IMR-90 (cell line): ENCODE measurements around the gene C6orf118. TPM values are rescaled to one million over a fixed set of nuclear protein-coding genes. Genes with fewer than 3 reads are reported as not detected.

Experiments used
- ATAC-seq: fragments of 200-7000 bp; cut with Tn5 transposase; 2 replicates; pipeline ENCODE4 v1.9.1; 2020; ENCODE audit warnings: low read depth, mild to moderate bottlenecking, moderate library complexity
- BruUV-seq: library from RNA; stranded (reverse); fragments of 400-500 nt; replicated peaks from 2 replicates; lab custom pipeline; 2021; lab: Mats Ljungman, UMichigan
- CTCF ChIA-PET: fragments of 300-600 bp; formaldehyde crosslinking; extraction: SDS; loops from one replicate; lab custom pipeline; 2021; ENCODE audit warnings: antibody characterized with exemption; lab: Yijun Ruan, JAX
- POLR2A ChIA-PET: fragments of 300-600 bp; sonication (Branson Sonifier 250); formaldehyde crosslinking; loops from one replicate; lab custom pipeline; 2022; ENCODE audit warnings: antibody characterized with exemption; ENCODE audit not compliant: unreplicated experiment; lab: Charles Lee
- DNase-seq: peaks from one replicate; pipeline ENCODE4 v3.0.0; 2013
- H2AFZ ChIP-seq: replicated peaks from 2 replicates; pipeline ENCODE3; 2013; ENCODE audit warnings: low read length, mild to moderate bottlenecking; ENCODE audit not compliant: poor library complexity
- H2AK5ac ChIP-seq: 2 replicates; pipeline ENCODE4 v1.6.1; 2013; ENCODE audit warnings: low read depth, low read length, inconsistent platforms
- H2AK9ac ChIP-seq: replicated peaks from 2 replicates; pipeline ENCODE3; 2013; ENCODE audit warnings: mild to moderate bottlenecking, low read depth, low read length, moderate library complexity; ENCODE audit not compliant: poor library complexity
- H2BK120ac ChIP-seq: 2 replicates; pipeline ENCODE4 v1.6.1; 2013; ENCODE audit warnings: low read depth, low read length, inconsistent platforms
- H2BK15ac ChIP-seq: 3 replicates; pipeline ENCODE4 v1.6.1; 2013; ENCODE audit warnings: low read depth, low read length, inconsistent platforms
- H2BK20ac ChIP-seq: 2 replicates; pipeline ENCODE4 v1.6.1; 2013; ENCODE audit warnings: low read depth, mild to moderate bottlenecking, inconsistent platforms, low read length, moderate library complexity
- H2BK5ac ChIP-seq: 2 replicates; pipeline ENCODE4 v1.6.1; 2013; ENCODE audit warnings: mild to moderate bottlenecking, low read depth, low read length, inconsistent platforms; ENCODE audit not compliant: poor library complexity, severe bottlenecking
- H3K14ac ChIP-seq: replicated peaks from 2 replicates; pipeline ENCODE4 v1.6.1; 2013; ENCODE audit warnings: low read depth, low read length, inconsistent platforms
- H3K18ac ChIP-seq: 2 replicates; pipeline ENCODE4 v1.6.1; 2013; ENCODE audit warnings: low read depth, low read length, control low read depth
- H3K23ac ChIP-seq: 2 replicates; pipeline ENCODE4 v1.6.1; 2013; ENCODE audit warnings: low read depth, low read length, inconsistent platforms
- H3K27ac ChIP-seq: 2 replicates; pipeline ENCODE4 v1.5.1; 2013; ENCODE audit warnings: mild to moderate bottlenecking, control low read depth, low read length; ENCODE audit not compliant: insufficient read depth
- H3K27me3 ChIP-seq: 2 replicates; pipeline ENCODE4 v1.6.1; 2013; ENCODE audit warnings: low read length; ENCODE audit not compliant: control insufficient read depth, insufficient read depth
- H3K36me3 ChIP-seq: 2 replicates; pipeline ENCODE4 v1.6.1; 2013; ENCODE audit warnings: low read length, mixed read lengths; ENCODE audit not compliant: control insufficient read depth, insufficient read depth
- H3K4ac ChIP-seq: 2 replicates; pipeline ENCODE4 v1.6.1; 2013; ENCODE audit warnings: low read depth, low read length, inconsistent platforms
- H3K4me1 ChIP-seq: 2 replicates; pipeline ENCODE4 v1.6.1; 2013; ENCODE audit warnings: low read length, mixed read lengths; ENCODE audit not compliant: control insufficient read depth, insufficient read depth
- H3K4me2 ChIP-seq: 2 replicates; pipeline ENCODE4 v1.6.1; 2013; ENCODE audit warnings: low read depth, mild to moderate bottlenecking, control low read depth, low read length, moderate library complexity
- H3K4me3 ChIP-seq: 2 replicates; pipeline ENCODE4 v1.5.1; 2013; ENCODE audit warnings: low read depth, mild to moderate bottlenecking, control low read depth, low read length, moderate library complexity; ENCODE audit not compliant: insufficient read depth
- H3K56ac ChIP-seq: 2 replicates; pipeline ENCODE4 v1.6.1; 2013; ENCODE audit warnings: low read length, inconsistent platforms; ENCODE audit not compliant: insufficient read depth; ENCODE audit errors: extremely low read depth
- H3K79me1 ChIP-seq, 2 experiments: 2 replicates each; pipeline ENCODE4 v1.6.1; 2013; ENCODE audit warnings: low read length in 2 of 2, inconsistent platforms in 1 of 2, low read depth in 1 of 2
- H3K9ac ChIP-seq: 2 replicates; pipeline ENCODE4 v1.6.1; 2013; ENCODE audit warnings: low read depth, low read length, control low read depth
- H3K9me1 ChIP-seq: 2 replicates; pipeline ENCODE4 v1.6.1; 2013; ENCODE audit warnings: low read length, inconsistent platforms; ENCODE audit not compliant: insufficient read depth
- H3K9me3 ChIP-seq: 2 replicates; pipeline ENCODE4 v1.6.1; 2013; ENCODE audit warnings: low read length; ENCODE audit not compliant: control insufficient read depth, insufficient read depth
- H4K20me1 ChIP-seq: 2 replicates; pipeline ENCODE4 v1.6.1; 2013; ENCODE audit warnings: low read length, inconsistent platforms; ENCODE audit not compliant: insufficient read depth
- H4K5ac ChIP-seq: 2 replicates; pipeline ENCODE4 v1.6.1; 2013; ENCODE audit warnings: mild to moderate bottlenecking, low read depth, low read length, control low read depth
- H4K8ac ChIP-seq, 2 experiments: 2 replicates each; pipeline ENCODE4 v1.6.1; 2013; ENCODE audit warnings: low read depth in 2 of 2, low read length in 2 of 2, control low read depth in 1 of 2, inconsistent platforms in 1 of 2
- H4K91ac ChIP-seq: 2 replicates; pipeline ENCODE4 v1.6.1; 2013; ENCODE audit warnings: low read depth, low read length, inconsistent platforms; ENCODE audit not compliant: insufficient read depth
- BHLHE40 ChIP-seq: fragments of 150-350 bp; IDR thresholded peaks from 2 replicates; pipeline ENCODE4 v1.6.1; 2016; ENCODE audit warnings: mild to moderate bottlenecking, low read depth, low read length
- CEBPB ChIP-seq: IDR thresholded peaks from 2 replicates; pipeline ENCODE4 v1.6.1; 2012; ENCODE audit warnings: low read depth, low read length, improper control_type of control experiment
- CHD1 ChIP-seq: IDR thresholded peaks from 2 replicates; pipeline ENCODE4 v1.6.1; 2012; ENCODE audit warnings: low read depth, low read length, improper control_type of control experiment
- CTCF ChIP-seq: conservative IDR thresholded peaks from 2 replicates; pipeline ENCODE4 v1.5.1; 2012; ENCODE audit warnings: mild to moderate bottlenecking, low read depth, low read length, improper control_type of control experiment
- ELK1 ChIP-seq: fragments of 150-350 bp; IDR thresholded peaks from 2 replicates; pipeline ENCODE4 v1.6.1; 2016; ENCODE audit warnings: low read depth, mild to moderate bottlenecking, low read length, moderate library complexity, borderline replicate concordance
- FOS ChIP-seq: fragments of 150-350 bp; IDR thresholded peaks from 2 replicates; pipeline ENCODE4 v1.6.1; 2016; ENCODE audit warnings: low read depth, low read length
- MAFK ChIP-seq: IDR thresholded peaks from 2 replicates; pipeline ENCODE4 v1.6.1; 2012; ENCODE audit warnings: low read depth, low read length, improper control_type of control experiment
- MAZ ChIP-seq: IDR thresholded peaks from 2 replicates; pipeline ENCODE4 v1.6.1; 2012; ENCODE audit warnings: low read depth, mild to moderate bottlenecking, low read length, improper control_type of control experiment, moderate library complexity, borderline replicate concordance
- MXI1 ChIP-seq: IDR thresholded peaks from 2 replicates; pipeline ENCODE4 v1.6.1; 2012; ENCODE audit warnings: low read depth, mild to moderate bottlenecking, low read length, moderate library complexity, borderline replicate concordance
- NFE2L2 ChIP-seq: fragments of 150-350 bp; IDR thresholded peaks from 2 replicates; pipeline ENCODE4 v1.6.1; 2016; ENCODE audit warnings: low read depth, mild to moderate bottlenecking, low read length
- POLR2A ChIP-seq: IDR thresholded peaks from 2 replicates; pipeline ENCODE4 v1.6.1; 2012; ENCODE audit warnings: mild to moderate bottlenecking, low read depth, low read length
- RAD21 ChIP-seq: IDR thresholded peaks from 2 replicates; pipeline ENCODE4 v1.6.1; 2012; ENCODE audit warnings: low read length, improper control_type of control experiment
- RCOR1 ChIP-seq: IDR thresholded peaks from 2 replicates; pipeline ENCODE4 v1.6.1; 2012; ENCODE audit warnings: mild to moderate bottlenecking, low read length, improper control_type of control experiment; ENCODE audit not compliant: insufficient replicate concordance
- RFX5 ChIP-seq: IDR thresholded peaks from 2 replicates; pipeline ENCODE4 v1.8.0; 2012; ENCODE audit warnings: low read depth, mild to moderate bottlenecking, low read length, moderate library complexity
- SMC3 ChIP-seq: fragments of 150-350 bp; IDR thresholded peaks from 2 replicates; pipeline ENCODE4 v1.6.1; 2016; ENCODE audit warnings: low read depth, mild to moderate bottlenecking, antibody characterized with exemption, low read length, moderate library complexity
- USF2 ChIP-seq: fragments of 150-350 bp; IDR thresholded peaks from 2 replicates; pipeline ENCODE4 v1.6.1; 2017; ENCODE audit warnings: mild to moderate bottlenecking, antibody characterized with exemption, low read length, low read depth
- WGBS, 2 experiments: methylation state at CpG; one replicate each; pipeline versions ENCODE4 v1.1.5 to v1.1.7; 2013; ENCODE audit warnings: missing lambda C conversion rate in 2 of 2; ENCODE audit not compliant: insufficient read length in 1 of 2; ENCODE audit errors: extremely low coverage in 2 of 2; 5-methylcytosine and 5-hydroxymethylcytosine counted together
- dilution Hi-C: fragments of 300-500 bp; cut with HindIII; formaldehyde crosslinking; loops from one replicate; pipeline ENCODE4 v1.14.3; 2018; ENCODE audit warnings: low sequenced_read_pairs; ENCODE audit not compliant: unreplicated experiment
- in situ Hi-C: fragments of 300-500 bp; cut with MboI; formaldehyde crosslinking; loops from 3 replicates; pipeline ENCODE4 v1.14.3; 2019; ENCODE audit warnings: low sequenced_read_pairs, inconsistent platforms, mixed read lengths
- intact Hi-C: fragments of 100-400 bp; cut with micrococcal nuclease; formaldehyde crosslinking; loops from 2 replicates; pipeline ENCODE4 v1.10.0; 2022
- polyA plus RNA-seq, 3 experiments: library from polyadenylated mRNA; depleted of rRNA; stranded (reverse); fragments of >200 nt; gene quantifications; 2 replicates each; pipeline ENCODE4 v1.2.3, GENCODE V29; 2012; ENCODE audit warnings: low replicate concordance in 1 of 3
- total RNA-seq: library from RNA; depleted of rRNA; stranded (reverse); fragments of >200 nt; gene quantifications from 2 replicates; pipeline ENCODE4 v1.2.3, GENCODE V29; 2012

C6orf118 gene
- total and polyA plus RNA-seq, 2 of the 4 experiments (the other 2 are of a cell fraction): not detected

DNA sequence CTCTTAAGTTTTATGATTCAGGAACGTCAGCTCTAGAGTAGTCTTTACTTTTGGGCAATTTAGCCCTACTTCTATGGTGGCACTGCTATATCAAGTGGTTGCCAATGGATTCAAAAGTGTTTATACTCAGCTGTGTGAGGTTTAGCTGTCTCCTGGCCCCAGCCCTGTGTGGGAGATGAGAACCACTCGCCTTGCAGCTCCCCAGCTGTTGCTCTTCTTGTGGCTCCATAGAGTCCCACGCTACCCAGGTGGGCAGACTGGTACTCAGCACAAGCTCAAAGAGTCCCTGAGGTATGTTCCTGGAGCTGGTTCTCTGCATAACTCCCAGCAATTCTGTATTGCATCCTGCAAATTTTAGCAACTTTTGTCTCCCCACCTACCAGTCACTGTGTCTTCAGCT is 59.6 kb downstream of the C6orf118 start:
- H3K9ac ChIP-seq: no peak overlapping the region
- H3K4ac ChIP-seq: no peak overlapping the region
- intact Hi-C loops: loop anchor here (10.0 kb wide), 1 partner anchor 1835 kb away; the partner anchor contains the start of gene QKI
- H2BK15ac ChIP-seq: no peak overlapping the region
- H2AK9ac ChIP-seq: no peak overlapping the region
- no peak overlapping the region for H2AK5ac ChIP-seq
- no TSS peak for BruUV-seq
- no peaks in the 10 kb centered on the region for H3K36me3 ChIP-seq
- H3K9me3 ChIP-seq: peaks cover 7% of the 10 kb centered on the region
- no peak overlapping the region for H3K27ac ChIP-seq
- no peaks in the 10 kb centered on the region for H4K20me1 ChIP-seq
- no peak overlapping the region for H4K8ac ChIP-seq
- H2AFZ ChIP-seq: no peak overlapping the region
- TF ChIP-seq ELK1 (no peak), SMC3 (no peak), MAFK (no peak), MAZ (no peak), POLR2A (no peak), RAD21 (no peak), RFX5 (no peak), BHLHE40 (no peak), CEBPB (no peak), CHD1 (no peak), CTCF (no peak), FOS (no peak), USF2 (no peak), RCOR1 (no peak), NFE2L2 (no peak), MXI1 (no peak)
- DNase-seq: no peak
- 50% methylated on average over 1 of the region's 3 CpGs; no CpG with 5 or more reads in 1 of the 2 experiments for WGBS, 2 experiments
- no peak overlapping the region for H3K4me3 ChIP-seq
- H2BK5ac ChIP-seq: no peak overlapping the region
- no peak for ATAC-seq
- H4K91ac ChIP-seq: no peak overlapping the region
- no peak overlapping the region for H3K4me2 ChIP-seq
- no peaks in the 10 kb centered on the region for H3K27me3 ChIP-seq
- in situ Hi-C loops: no loop called here
- no peak overlapping the region for H3K14ac ChIP-seq
- H3K79me1 ChIP-seq: no peaks in the 10 kb centered on the region
- no peak overlapping the region for H2BK20ac ChIP-seq
- no peak overlapping the region for H2BK120ac ChIP-seq
- no peak overlapping the region for H3K18ac ChIP-seq
- CTCF ChIA-PET: no interaction called here
- H3K23ac ChIP-seq: no peak overlapping the region
- H4K5ac ChIP-seq: no peak overlapping the region
- dilution Hi-C loops: no loop called here
- no peaks in the 10 kb centered on the region for H3K4me1 ChIP-seq
- POLR2A ChIA-PET: no interaction called here
- no peaks in the 10 kb centered on the region for H3K9me1 ChIP-seq
- no peak overlapping the region for H3K56ac ChIP-seq
